ENCODE measurements around the gene DCAF5.

The DCAF5 gene

GRCh38 chr14:69037790-69038454, 115.0 kb downstream of the DCAF5 start:
- Histone ChIP-seq H3K9ac (ENCODE audit: low read depth, low read length, poor library complexity, severe bottlenecking) (no peak overlapping the region), H3K9me2 (replicated peaks; ENCODE audit: low read depth, low read length) (no peaks in the 10 kb centered on the region), H3K79me2 (ENCODE audit: insufficient read depth, low read length) (no peaks in the 10 kb centered on the region), H3K9me3 (ENCODE audit: insufficient read depth, low read depth, low read length) (no peaks in the 10 kb centered on the region), H4K20me1 (ENCODE audit: insufficient read depth, low read length, poor library complexity, severe bottlenecking) (no peaks in the 10 kb centered on the region), H3F3A (ENCODE audit: low read depth) (no peaks in the 10 kb centered on the region), H3K4me2 (ENCODE audit: low read depth, low read length, poor library complexity, severe bottlenecking) (no peak overlapping the region), H3K36me3 (ENCODE audit: insufficient read depth, low read length) (no peaks in the 10 kb centered on the region), H3K27me3 (ENCODE audit: insufficient read depth, low read length, poor library complexity, severe bottlenecking) (no peaks in the 10 kb centered on the region), H3K4me3 (ENCODE audit: low read length, poor library complexity, severe bottlenecking) (no peak overlapping the region), H2AFZ (ENCODE audit: low read length) (no peak overlapping the region), H3K4me1 (ENCODE audit: insufficient read depth, low read length, poor library complexity, severe bottlenecking) (no peaks in the 10 kb centered on the region)
- no peak for TF ChIP-seq EZH2phosphoT487 (IDR thresholded peaks at IDR 0.05; ENCODE audit: borderline replicate concordance)
- TF ChIP-seq CTCF (conservative IDR thresholded peaks at IDR 0.05; ENCODE audit: low read length) = no peak

GRCh38 chr14:69036757-69037506, 116.0 kb downstream of the DCAF5 start:
- Histone ChIP-seq H4K20me1 (ENCODE audit: insufficient read depth, low read length, poor library complexity, severe bottlenecking) (no peaks in the 10 kb centered on the region), H3K9me3 (ENCODE audit: insufficient read depth, low read depth, low read length) (no peaks in the 10 kb centered on the region), H3K79me2 (ENCODE audit: insufficient read depth, low read length) (no peaks in the 10 kb centered on the region), H2AFZ (ENCODE audit: low read length) (no peak overlapping the region), H3K4me1 (ENCODE audit: insufficient read depth, low read length, poor library complexity, severe bottlenecking) (no peaks in the 10 kb centered on the region), H3K9me2 (replicated peaks; ENCODE audit: low read depth, low read length) (no peaks in the 10 kb centered on the region), H3K9ac (ENCODE audit: low read depth, low read length, poor library complexity, severe bottlenecking) (no peak overlapping the region), H3K4me2 (ENCODE audit: low read depth, low read length, poor library complexity, severe bottlenecking) (no peak overlapping the region), H3K36me3 (ENCODE audit: insufficient read depth, low read length) (no peaks in the 10 kb centered on the region), H3K27me3 (ENCODE audit: insufficient read depth, low read length, poor library complexity, severe bottlenecking) (no peaks in the 10 kb centered on the region), H3F3A (ENCODE audit: low read depth) (no peaks in the 10 kb centered on the region), H3K4me3 (ENCODE audit: low read length, poor library complexity, severe bottlenecking) (no peak overlapping the region)
- no peak for TF ChIP-seq CTCF (conservative IDR thresholded peaks at IDR 0.05; ENCODE audit: low read length)
- no peak for TF ChIP-seq EZH2phosphoT487 (IDR thresholded peaks at IDR 0.05; ENCODE audit: borderline replicate concordance)

- no peak overlapping the region for H2AFZ ChIP-seq (ENCODE audit: low read length)
- H3K9ac ChIP-seq (ENCODE audit: low read depth, low read length, poor library complexity, severe bottlenecking) = no peak overlapping the region
- TF ChIP-seq CTCF (conservative IDR thresholded peaks at IDR 0.05; ENCODE audit: low read length) = no peak
- no peak for TF ChIP-seq EZH2phosphoT487 (IDR thresholded peaks at IDR 0.05; ENCODE audit: borderline replicate concordance)
Measured at GRCh38 chr14:69034612-69035262, 118.2 kb downstream of the DCAF5 start.

More at GRCh38 chr14:69034612-69035262, 118.2 kb downstream of the DCAF5 start:
- Histone ChIP-seq H3K79me2 (ENCODE audit: insufficient read depth, low read length) (no peaks in the 10 kb centered on the region), H3K4me3 (ENCODE audit: low read length, poor library complexity, severe bottlenecking) (no peak overlapping the region), H3F3A (ENCODE audit: low read depth) (no peaks in the 10 kb centered on the region), H3K9me3 (ENCODE audit: insufficient read depth, low read depth, low read length) (no peaks in the 10 kb centered on the region), H3K27me3 (ENCODE audit: insufficient read depth, low read length, poor library complexity, severe bottlenecking) (no peaks in the 10 kb centered on the region), H3K4me1 (ENCODE audit: insufficient read depth, low read length, poor library complexity, severe bottlenecking) (no peaks in the 10 kb centered on the region), H3K36me3 (ENCODE audit: insufficient read depth, low read length) (no peaks in the 10 kb centered on the region), H3K4me2 (ENCODE audit: low read depth, low read length, poor library complexity, severe bottlenecking) (no peak overlapping the region), H4K20me1 (ENCODE audit: insufficient read depth, low read length, poor library complexity, severe bottlenecking) (no peaks in the 10 kb centered on the region), H3K9me2 (replicated peaks; ENCODE audit: low read depth, low read length) (no peaks in the 10 kb centered on the region)
